Immature natural killer cell (primary cell): ENCODE measurements around the gene IL37. TPM values are rescaled to one million over a fixed set of nuclear protein-coding genes. Genes with fewer than 3 reads are reported as not detected.
A peak's percentile ranks its signal among the peaks of the same experiment; 100 is the strongest.
"Not testable (repeated sequence)": the region's sequence is repeated elsewhere in the genome, so short reads cannot be mapped to it uniquely, and the experiment has no call there.

ENCODE experiments used
- DNase-seq, 3 donors: peaks; one replicate each; pipeline ENCODE4 v3.0.0; 2022; ENCODE audit warnings: mixed read lengths in 1 of 3
- H3K27ac Mint-ChIP-seq, 6 donors: one replicate each; pipeline ENCODE4 v1.8.0; 2020; ENCODE audit warnings: mixed read lengths in 6 of 6, mild to moderate bottlenecking in 5 of 6, inconsistent platforms in 4 of 6, moderate library complexity in 3 of 6
- H3K27me3 Mint-ChIP-seq, 3 donors: one replicate each; pipeline ENCODE4 v1.8.0; 2020 to 2021; ENCODE audit warnings: low read depth in 3 of 3, mild to moderate bottlenecking in 3 of 3, mixed read lengths in 3 of 3, moderate library complexity in 3 of 3, inconsistent platforms in 1 of 3
- H3K36me3 Mint-ChIP-seq, 3 donors: one replicate each; pipeline ENCODE4 v1.8.0; 2020; ENCODE audit warnings: mixed read lengths in 3 of 3, inconsistent platforms in 2 of 3, mild to moderate bottlenecking in 2 of 3
- H3K4me1 Mint-ChIP-seq, 2 donors: one replicate each; pipeline ENCODE4 v1.8.0; 2020; ENCODE audit warnings: inconsistent platforms in 2 of 2, mild to moderate bottlenecking in 2 of 2, mixed read lengths in 2 of 2, moderate library complexity in 1 of 2
- H3K4me3 Mint-ChIP-seq, 5 donors: one replicate each; pipeline ENCODE4 v1.8.0; 2020; ENCODE audit warnings: mild to moderate bottlenecking in 5 of 5, mixed read lengths in 5 of 5, inconsistent platforms in 3 of 5, moderate library complexity in 3 of 5
- H3K9me3 Mint-ChIP-seq, 6 donors: one replicate each; pipeline ENCODE4 v1.8.0; 2020; ENCODE audit warnings: mild to moderate bottlenecking in 6 of 6, mixed read lengths in 6 of 6, inconsistent platforms in 4 of 6, moderate library complexity in 3 of 6
- polyA plus RNA-seq, 3 donors: library from polyadenylated mRNA; unstranded; fragments of 300-500 nt; fragmentation: Illumina TruSeq; gene quantifications; one replicate each; pipeline ENCODE4 v1.2.3, GENCODE V29; 2021

The IL37 gene
- polyA plus RNA-seq, 3 donors from 2014 or later = not detected

GRCh38 chr2:112902816-112903215, 8.1 kb upstream of the IL37 start:
- Mint-ChIP-seq H3K4me3 (no peak overlapping the region), H3K27ac (no peak overlapping the region), H3K9me3 (no peaks in the 10 kb centered on the region), H3K27me3 (peaks cover 2 to 7% (median 6%) of the 10 kb centered on the region in 3 donors), H3K4me1 (no peaks in the 10 kb centered on the region), H3K36me3 (no peaks in the 10 kb centered on the region)
- DNase-seq = no peak

- Mint-ChIP-seq H3K27me3 (peaks cover 3 to 6% (median 4%) of the 10 kb centered on the region in 3 donors), H3K9me3 (no peaks in the 10 kb centered on the region), H3K27ac (no peak overlapping the region), H3K36me3 (no peaks in the 10 kb centered on the region), H3K4me1 (peaks cover 0 to 3% of the 10 kb centered on the region in 2 donors), H3K4me3 (no peak overlapping the region)
- no peak for DNase-seq
These were observed 6.1 kb upstream of the IL37 start for GRCh38 chr2:112904883-112905282.

GRCh38 chr2:112906276-112906675, 4.7 kb upstream of the IL37 start:
- H3K9me3 Mint-ChIP-seq = no peaks in the 10 kb centered on the region
- peaks cover 0 to 10% of the 10 kb centered on the region in 2 donors for H3K4me1 Mint-ChIP-seq
- H3K36me3 Mint-ChIP-seq = no peaks in the 10 kb centered on the region
- H3K4me3 Mint-ChIP-seq = no peak overlapping the region
- H3K27ac Mint-ChIP-seq = no peak overlapping the region
- no peak for DNase-seq
- peaks cover 3 to 6% (median 6%) of the 10 kb centered on the region in 3 donors for H3K27me3 Mint-ChIP-seq

GRCh38 chr2:112907001-112907949, 3.7 kb upstream of the IL37 start:
- no peak overlapping the region for H3K4me3 Mint-ChIP-seq
- no peaks in the 10 kb centered on the region for H3K9me3 Mint-ChIP-seq
- peaks cover 0 to 10% of the 10 kb centered on the region in 2 donors for H3K4me1 Mint-ChIP-seq
- peaks cover 3 to 6% (median 6%) of the 10 kb centered on the region in 3 donors for H3K27me3 Mint-ChIP-seq
- no peaks in the 10 kb centered on the region for H3K36me3 Mint-ChIP-seq
- DNase-seq = no peak
- peak overlapping the region in 1 of 6 donors; percentile 33 for H3K27ac Mint-ChIP-seq

GRCh38 chr2:112908559-112908958, 2.4 kb upstream of the IL37 start:
- H3K9me3 Mint-ChIP-seq, H3K4me1 Mint-ChIP-seq, H3K27ac Mint-ChIP-seq, H3K4me3 Mint-ChIP-seq, H3K36me3 Mint-ChIP-seq, H3K27me3 Mint-ChIP-seq, DNase-seq: not testable (repeated sequence)

GRCh38 chr2:112910219-112910618, 746 bp upstream of the IL37 start:
- H3K36me3 Mint-ChIP-seq = no peaks in the 10 kb centered on the region
- no peak for DNase-seq
- H3K4me1 Mint-ChIP-seq = peaks cover 2 to 17% of the 10 kb centered on the region in 2 donors
- H3K27me3 Mint-ChIP-seq = peaks cover 0 to 4% (median 2%) of the 10 kb centered on the region in 3 donors
- peak overlapping the region in 1 of 6 donors; percentile 39 for H3K27ac Mint-ChIP-seq
- H3K9me3 Mint-ChIP-seq = no peaks in the 10 kb centered on the region
- H3K4me3 Mint-ChIP-seq = no peak overlapping the region

GRCh38 chr2:112912403-112912802, 1.4 kb downstream of the IL37 start:
- Mint-ChIP-seq H3K27ac (no peak overlapping the region), H3K36me3 (no peaks in the 10 kb centered on the region), H3K27me3 (peaks cover 0 to 4% (median 2%) of the 10 kb centered on the region in 3 donors), H3K4me1 (peaks cover 2 to 38% of the 10 kb centered on the region in 2 donors), H3K9me3 (no peaks in the 10 kb centered on the region), H3K4me3 (no peak overlapping the region)
- DNase-seq = no peak

GRCh38 chr2:112915300-112916144, 4.6 kb downstream of the IL37 start:
- Mint-ChIP-seq H3K27me3 (peaks cover 0 to 4% (median 0%) of the 10 kb centered on the region in 3 donors), H3K36me3 (no peaks in the 10 kb centered on the region), H3K9me3 (no peaks in the 10 kb centered on the region), H3K4me3 (peak overlapping the region in 1 of 5 donors; percentile 15), H3K27ac (peak overlapping the region in 4 of 6 donors; percentile 23 to 88 (median 81)), H3K4me1 (peaks cover 2 to 29% of the 10 kb centered on the region in 2 donors)
- DNase-seq = no peak

GRCh38 chr2:112916145-112916571, 5.2 kb downstream of the IL37 start:
- no peaks in the 10 kb centered on the region for H3K36me3 Mint-ChIP-seq
- peaks cover 0 to 2% (median 0%) of the 10 kb centered on the region in 3 donors for H3K27me3 Mint-ChIP-seq
- peaks cover 6 to 35% of the 10 kb centered on the region in 2 donors for H3K4me1 Mint-ChIP-seq
- peak overlapping the region; percentile 23 to 88 (median 80) for H3K27ac Mint-ChIP-seq
- peak in 2 of 3 donors; percentile 19 for DNase-seq
- no peaks in the 10 kb centered on the region for H3K9me3 Mint-ChIP-seq
- peak overlapping the region in 1 of 5 donors; percentile 15 for H3K4me3 Mint-ChIP-seq

GRCh38 chr2:112916625-112917247, 5.8 kb downstream of the IL37 start:
- H3K9me3 Mint-ChIP-seq = no peaks in the 10 kb centered on the region
- peak overlapping the region; percentile 28 to 88 (median 80) for H3K27ac Mint-ChIP-seq
- H3K27me3 Mint-ChIP-seq = peaks cover 0 to 2% (median 0%) of the 10 kb centered on the region in 3 donors
- peak in 1 of 3 donors; percentile 5 for DNase-seq
- H3K4me3 Mint-ChIP-seq = no peak overlapping the region
- H3K36me3 Mint-ChIP-seq = no peaks in the 10 kb centered on the region
- H3K4me1 Mint-ChIP-seq = peaks cover 6 to 40% of the 10 kb centered on the region in 2 donors

- Mint-ChIP-seq H3K27ac (peak overlapping the region in 1 of 6 donors; percentile 54), H3K4me1 (peaks cover 6 to 41% of the 10 kb centered on the region in 2 donors), H3K9me3 (no peaks in the 10 kb centered on the region), H3K27me3 (peaks cover 0 to 2% (median 0%) of the 10 kb centered on the region in 3 donors), H3K36me3 (no peaks in the 10 kb centered on the region), H3K4me3 (no peak overlapping the region)
- no peak for DNase-seq
These were observed 6.9 kb downstream of the IL37 start for GRCh38 chr2:112917856-112918255.

GRCh38 chr2:112918256-112918655, 7.3 kb downstream of the IL37 start:
- H3K9me3 Mint-ChIP-seq = no peaks in the 10 kb centered on the region
- DNase-seq = no peak
- peaks cover 0 to 2% (median 0%) of the 10 kb centered on the region in 3 donors for H3K27me3 Mint-ChIP-seq
- peaks cover 6 to 41% of the 10 kb centered on the region in 2 donors for H3K4me1 Mint-ChIP-seq
- H3K36me3 Mint-ChIP-seq = no peaks in the 10 kb centered on the region
- H3K4me3 Mint-ChIP-seq = no peak overlapping the region
- peak overlapping the region in 2 of 6 donors; percentile 50 to 54 for H3K27ac Mint-ChIP-seq

GRCh38 chr2:112919086-112919485, 8.1 kb downstream of the IL37 start:
- no peak for DNase-seq
- Mint-ChIP-seq H3K4me3 (no peak overlapping the region), H3K27ac (peak overlapping the region in 4 of 6 donors; percentile 12 to 78 (median 58)), H3K9me3 (no peaks in the 10 kb centered on the region), H3K36me3 (no peaks in the 10 kb centered on the region), H3K27me3 (peaks cover 0 to 2% (median 0%) of the 10 kb centered on the region in 3 donors), H3K4me1 (peaks cover 6 to 41% of the 10 kb centered on the region in 2 donors)
